GM18526 (cell line): ENCODE measurements around the gene RPGRIP1L.

Source experiments
- POLR2A ChIP-seq: IDR thresholded peaks from 3 replicates; pipeline ENCODE4 v1.6.1; 2011; ENCODE audit not compliant: insufficient read length; ENCODE audit errors: extremely low read depth

Gene RPGRIP1L

DNA sequence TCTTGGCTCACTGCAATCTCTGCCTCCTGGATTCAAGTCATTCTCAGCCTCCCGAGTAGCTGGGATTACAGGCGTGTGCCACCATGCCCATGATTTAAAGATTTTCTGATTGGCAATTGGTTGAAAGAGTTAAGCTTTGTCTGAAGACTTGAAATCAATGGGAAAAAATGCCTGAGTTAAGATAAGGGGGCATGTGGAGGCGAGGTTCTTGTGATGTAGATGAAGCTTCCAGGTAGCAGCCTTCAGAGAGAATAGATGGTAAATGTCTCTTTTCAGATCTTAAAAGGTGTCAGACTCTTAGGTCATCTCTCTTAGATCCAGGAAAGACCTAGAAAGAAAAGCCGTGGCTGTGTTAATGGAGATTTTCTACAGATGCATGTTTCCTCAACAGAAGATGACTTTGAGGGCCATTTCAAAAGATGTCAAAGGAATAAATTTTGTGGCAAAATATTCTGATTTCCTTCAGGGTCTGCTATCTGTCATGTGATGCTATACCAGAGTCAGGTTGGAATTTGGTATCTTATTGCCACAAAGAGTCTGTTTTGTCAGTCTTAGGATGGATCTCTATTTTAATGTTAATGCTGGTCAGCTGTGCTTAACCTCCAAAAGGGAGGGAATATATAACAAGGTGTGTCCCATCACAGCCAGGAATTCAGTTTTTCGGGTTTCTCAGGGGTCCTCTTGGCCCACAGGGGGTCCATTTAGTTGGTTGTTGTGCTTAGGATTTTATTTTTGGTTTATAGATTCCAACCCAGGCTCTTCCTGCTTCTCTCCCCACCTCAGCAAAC lies 142.4 kb downstream of the RPGRIP1L start:
- no peak for TF ChIP-seq POLR2A

GRCh38 chr16:53559270-53559951 lies 144.2 kb downstream of the RPGRIP1L start:
- no peak for TF ChIP-seq POLR2A

GRCh38 chr16:53558710-53559109 lies 144.9 kb downstream of the RPGRIP1L start:
- no peak for TF ChIP-seq POLR2A

DNA sequence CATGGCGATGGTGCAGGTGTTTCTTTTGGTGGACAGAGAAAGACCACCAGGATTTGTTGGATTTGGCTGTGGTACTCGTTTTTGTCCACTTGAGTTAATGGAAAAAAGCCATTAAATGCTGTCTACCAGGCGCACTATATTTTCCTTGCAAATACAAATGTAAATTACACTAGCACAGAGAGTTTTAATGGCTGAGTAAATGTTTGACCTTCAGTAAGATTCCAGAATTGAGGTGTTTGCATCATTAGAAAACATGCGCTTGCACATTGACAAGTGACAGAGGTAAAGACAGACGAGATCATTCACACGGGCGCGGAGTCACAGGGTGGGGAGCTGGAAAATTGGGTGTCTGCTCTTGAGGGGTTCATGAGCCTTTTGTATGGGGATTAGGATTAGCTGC lies 147.1 kb downstream of the RPGRIP1L start:
- no peak for TF ChIP-seq POLR2A

DNA sequence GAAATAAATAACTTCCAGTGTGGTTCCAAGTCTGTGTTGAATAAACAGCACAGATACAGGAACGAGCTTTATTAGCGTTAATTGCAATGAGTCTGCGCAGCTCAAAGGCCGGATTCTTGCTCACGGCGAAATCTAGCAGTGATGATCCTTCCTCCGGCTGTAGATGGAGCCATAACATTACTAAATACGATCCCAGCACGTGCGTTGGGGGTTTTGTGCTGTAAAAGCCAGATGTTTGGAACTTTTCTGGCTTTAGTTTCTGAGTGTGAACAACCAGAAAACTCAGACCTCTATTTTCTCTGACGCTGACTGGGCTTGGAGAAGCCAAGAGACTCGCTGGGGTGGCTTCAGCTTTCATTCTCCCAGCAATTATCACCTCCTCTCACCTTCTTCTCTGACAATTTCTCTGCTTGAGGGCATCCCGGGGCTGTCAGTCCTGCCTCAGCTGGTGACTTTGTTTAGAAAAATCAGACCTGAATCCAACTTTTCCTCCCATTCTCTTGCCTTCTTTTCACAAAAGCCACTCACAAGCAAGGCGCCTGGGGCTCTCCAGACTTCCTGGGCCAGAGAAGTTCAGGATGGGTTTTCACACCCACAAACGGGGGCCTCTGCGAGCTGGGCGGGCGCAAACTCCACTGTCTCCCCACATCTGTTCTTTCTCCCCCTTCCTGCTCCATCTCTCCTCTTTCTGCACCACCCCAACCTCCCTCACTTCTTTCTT lies 153.5 kb downstream of the RPGRIP1L start:
- no peak for TF ChIP-seq POLR2A
